ENCODE data around the gene FANCI.

The FANCI gene

DNA sequence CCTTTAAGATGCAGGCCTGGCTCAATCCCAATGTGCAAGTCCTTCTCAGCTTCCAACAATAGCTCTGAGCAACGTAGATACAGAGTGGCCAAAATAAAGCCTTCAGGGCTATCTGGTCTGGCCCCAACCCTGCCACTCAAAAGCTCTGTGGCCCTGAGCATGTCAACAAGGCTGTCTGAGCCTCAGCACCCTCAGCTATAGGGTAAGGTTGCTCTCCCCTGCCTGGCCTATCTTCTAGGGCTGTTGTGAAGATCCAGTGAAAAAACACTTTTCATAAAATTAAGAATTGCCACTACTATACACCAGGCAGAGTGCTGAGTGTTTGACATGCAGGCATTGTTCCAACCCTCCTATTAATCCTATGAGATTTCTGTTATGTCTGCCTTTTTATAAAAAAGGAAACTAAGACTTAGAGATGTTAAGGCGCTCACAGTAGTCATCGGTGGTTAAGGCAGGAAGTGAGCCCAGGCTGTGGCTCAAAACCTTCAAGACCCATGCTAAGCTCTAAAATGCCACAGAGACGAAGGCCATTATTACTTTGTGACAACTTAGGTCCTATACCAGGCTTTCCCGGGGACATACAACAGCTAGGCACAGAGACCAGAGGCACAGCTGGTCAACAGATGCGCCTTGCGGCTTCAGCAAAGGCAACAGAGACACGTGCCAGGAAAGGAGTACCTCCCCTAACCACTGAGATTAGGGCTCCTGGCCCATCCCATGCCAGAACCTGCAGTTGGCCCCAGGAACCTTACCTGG, 85.7 kb downstream of the FANCI start (continued):
- TF ChIP-seq, protein P1, sequence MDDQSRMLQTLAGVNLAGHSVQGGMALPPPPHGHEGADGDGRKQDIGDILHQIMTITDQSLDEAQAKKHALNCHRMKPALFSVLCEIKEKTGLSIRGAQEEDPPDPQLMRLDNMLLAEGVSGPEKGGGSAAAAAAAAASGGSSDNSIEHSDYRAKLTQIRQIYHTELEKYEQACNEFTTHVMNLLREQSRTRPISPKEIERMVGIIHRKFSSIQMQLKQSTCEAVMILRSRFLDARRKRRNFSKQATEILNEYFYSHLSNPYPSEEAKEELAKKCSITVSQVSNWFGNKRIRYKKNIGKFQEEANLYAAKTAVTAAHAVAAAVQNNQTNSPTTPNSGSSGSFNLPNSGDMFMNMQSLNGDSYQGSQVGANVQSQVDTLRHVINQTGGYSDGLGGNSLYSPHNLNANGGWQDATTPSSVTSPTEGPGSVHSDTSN (CRISPR knock-in tag; IDR thresholded peaks at IDR 0.05) = no peak
- TF ChIP-seq ZNF701 (tag by site-specific recombination; IDR thresholded peaks at IDR 0.05) = no peak
- no peak for TF ChIP-seq ZNF555 (tag by site-specific recombination; conservative IDR thresholded peaks at IDR 0.05)
- no peak for TF ChIP-seq YY1 (tag by site-specific recombination; IDR thresholded peaks at IDR 0.05)
- no peak for TF ChIP-seq IKZF3 (tag by site-specific recombination; IDR thresholded peaks at IDR 0.05)
- no peak for TF ChIP-seq ZNF112 (tag by site-specific recombination; IDR thresholded peaks at IDR 0.05)

DNA sequence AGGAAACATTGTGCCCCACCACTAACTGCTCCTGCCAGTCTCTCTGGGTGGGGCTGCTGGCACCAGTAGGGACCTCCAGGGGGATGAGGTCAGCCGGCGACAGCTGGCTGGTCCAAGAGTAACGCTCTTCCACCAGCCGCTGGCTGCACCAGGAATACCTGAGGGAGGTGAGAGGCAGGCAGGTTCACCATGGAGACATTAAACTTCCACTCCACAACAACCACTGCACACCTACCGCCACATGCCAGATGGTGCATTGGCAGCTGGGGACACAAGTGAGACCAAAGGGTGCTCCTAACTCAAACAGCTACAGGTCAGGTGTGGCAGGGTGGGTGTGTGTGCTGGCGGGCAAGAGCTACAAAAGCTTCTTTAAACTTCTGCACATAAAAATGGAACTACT, 86.3 kb downstream of the FANCI start:
- CTCF ChIA-PET = interaction anchor here (0.7 to 4.1 kb wide), 3 partner anchors 10 to 123 kb away, joined by 3 to 18 read pairs (median 7); no protein-coding TSS in a partner anchor

DNA sequence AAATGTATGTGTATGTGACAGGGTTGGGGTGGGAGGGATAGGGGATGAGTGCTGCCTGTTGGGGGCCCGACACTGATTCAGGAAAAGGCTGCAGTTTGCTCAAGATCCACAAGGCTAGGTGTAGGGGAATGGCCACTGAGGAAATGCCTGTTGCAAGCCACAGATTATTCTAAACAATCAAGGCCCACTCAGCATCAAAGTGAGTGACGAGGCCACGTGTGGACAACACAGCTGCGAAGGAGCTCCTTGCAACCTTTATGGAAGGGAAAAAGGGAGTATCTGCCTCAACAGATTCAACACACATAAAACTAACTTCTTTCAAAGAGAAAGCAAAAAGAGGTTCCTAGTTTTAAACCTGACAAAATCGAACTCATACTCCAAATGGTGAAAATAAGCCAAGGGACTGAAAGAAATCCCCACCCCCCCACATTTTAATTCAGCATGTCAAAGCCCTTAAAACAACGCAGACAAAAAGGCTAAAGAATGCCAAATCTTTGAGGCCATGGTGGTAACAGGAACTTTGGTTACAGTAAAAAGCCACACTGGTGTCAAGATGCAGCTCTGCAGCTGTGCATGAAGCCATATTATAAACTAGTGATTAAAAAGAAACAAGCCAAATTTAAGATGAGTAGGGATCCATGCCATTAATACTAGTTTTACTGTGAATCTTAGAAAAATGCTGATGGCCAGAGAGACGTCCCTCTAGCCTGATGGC, 87.3 kb downstream of the FANCI start:
- peaks cover 10% of the 10 kb centered on the region for H3K4me1 ChIP-seq (ENCODE audit: control insufficient read depth, insufficient read depth, low read length)

More for the DNA sequence above, 86.3 kb downstream of the FANCI start:
- TF ChIP-seq ZNF132 (tag by site-specific recombination; IDR thresholded peaks at IDR 0.05; ENCODE audit: borderline replicate concordance) = no peak
- no peak for TF ChIP-seq ZNF221 (tag by site-specific recombination; IDR thresholded peaks at IDR 0.05; ENCODE audit: borderline replicate concordance)
- TF ChIP-seq ZNF121 (tag by site-specific recombination; IDR thresholded peaks at IDR 0.05) = no peak
- no peak for TF ChIP-seq ZNF600 (tag by site-specific recombination; IDR thresholded peaks at IDR 0.05)
- no peak for TF ChIP-seq YY2 (tag by site-specific recombination; IDR thresholded peaks at IDR 0.05)
- no peak for TF ChIP-seq ZBTB8A (tag by site-specific recombination; IDR thresholded peaks at IDR 0.05)
- TF ChIP-seq ZNF585B (tag by site-specific recombination; IDR thresholded peaks at IDR 0.05) = no peak
- TF ChIP-seq MYNN (tag by site-specific recombination; IDR thresholded peaks at IDR 0.05; ENCODE audit: borderline replicate concordance) = no peak
- TF ChIP-seq ZNF621 (tag by site-specific recombination; IDR thresholded peaks at IDR 0.05) = no peak
- TF ChIP-seq HOXC10 (CRISPR knock-in tag; IDR thresholded peaks at IDR 0.05) = no peak
- Histone ChIP-seq H3K9me3 (ENCODE audit: control insufficient read depth, insufficient read depth, low read depth, low read length) (no peaks in the 10 kb centered on the region), H3K36me3 (ENCODE audit: control insufficient read depth in 2 of 2, insufficient read depth in 1 of 2, low read length in 2 of 2) (peaks cover 63 to 86% of the 10 kb centered on the region in 2 experiments), H3K4me3 (ENCODE audit: low read depth, low read length) (no peak overlapping the region), H3K27ac (ENCODE audit: extremely low read depth, low read depth, low read length) (no peak overlapping the region), H3K4me1 (ENCODE audit: control insufficient read depth, insufficient read depth, low read length) (peaks cover 10% of the 10 kb centered on the region)
- POLR2A ChIA-PET = interaction anchor here (1.1 to 1.7 kb wide), 5 partner anchors 7 to 245 kb away, joined by 3 to 4 read pairs (median 4); partner anchors contain the start of gene TICRR

More for the DNA sequence above, 87.3 kb downstream of the FANCI start:
- H3K9me3 ChIP-seq (ENCODE audit: control insufficient read depth, insufficient read depth, low read depth, low read length) = no peaks in the 10 kb centered on the region
- no peak overlapping the region for H3K27ac ChIP-seq (ENCODE audit: extremely low read depth, low read depth, low read length)
- CTCF ChIA-PET = interaction anchor here (0.6 to 4.1 kb wide), 6 partner anchors 11 to 124 kb away, joined by 3 to 18 read pairs (median 5); no protein-coding TSS in a partner anchor
- H3K36me3 ChIP-seq (ENCODE audit: control insufficient read depth in 2 of 2, insufficient read depth in 1 of 2, low read length in 2 of 2) = peaks cover 54 to 77% of the 10 kb centered on the region in 2 experiments
- POLR2A ChIA-PET = interaction anchor here (0.7 to 1.7 kb wide), 4 partner anchors 8 to 86 kb away, joined by 3 to 5 read pairs (median 4); no protein-coding TSS in a partner anchor
- no peak overlapping the region for H3K4me3 ChIP-seq (ENCODE audit: low read depth, low read length)
- TF ChIP-seq ZNF473 (tag by site-specific recombination; IDR thresholded peaks at IDR 0.05) = no peak
- no peak for TF ChIP-seq MYNN (tag by site-specific recombination; IDR thresholded peaks at IDR 0.05; ENCODE audit: borderline replicate concordance)
- TF ChIP-seq ZNF677 (tag by site-specific recombination; IDR thresholded peaks at IDR 0.05) = no peak
- TF ChIP-seq ZBTB17 (tag by site-specific recombination; IDR thresholded peaks at IDR 0.05) = no peak
- TF ChIP-seq ZNF211 (tag by site-specific recombination; IDR thresholded peaks at IDR 0.05; ENCODE audit: low read depth) = no peak
- TF ChIP-seq ZFHX2 (tag by site-specific recombination; conservative IDR thresholded peaks at IDR 0.05) = no peak
- TF ChIP-seq ZNF248 (tag by site-specific recombination; IDR thresholded peaks at IDR 0.05) = no peak
- TF ChIP-seq ZSCAN30 (tag by site-specific recombination; IDR thresholded peaks at IDR 0.05) = no peak
- no peak for TF ChIP-seq ZNF501 (tag by site-specific recombination; IDR thresholded peaks at IDR 0.05)
- TF ChIP-seq ZNF404 (tag by site-specific recombination; IDR thresholded peaks at IDR 0.05) = no peak
- TF ChIP-seq, protein P2, sequence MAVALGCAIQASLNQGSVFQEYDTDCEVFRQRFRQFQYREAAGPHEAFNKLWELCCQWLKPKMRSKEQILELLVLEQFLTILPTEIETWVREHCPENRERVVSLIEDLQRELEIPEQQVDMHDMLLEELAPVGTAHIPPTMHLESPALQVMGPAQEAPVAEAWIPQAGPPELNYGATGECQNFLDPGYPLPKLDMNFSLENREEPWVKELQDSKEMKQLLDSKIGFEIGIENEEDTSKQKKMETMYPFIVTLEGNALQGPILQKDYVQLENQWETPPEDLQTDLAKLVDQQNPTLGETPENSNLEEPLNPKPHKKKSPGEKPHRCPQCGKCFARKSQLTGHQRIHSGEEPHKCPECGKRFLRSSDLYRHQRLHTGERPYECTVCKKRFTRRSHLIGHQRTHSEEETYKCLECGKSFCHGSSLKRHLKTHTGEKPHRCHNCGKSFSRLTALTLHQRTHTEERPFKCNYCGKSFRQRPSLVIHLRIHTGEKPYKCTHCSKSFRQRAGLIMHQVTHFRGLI (tag by site-specific recombination; IDR thresholded peaks at IDR 0.05) = no peak
- no peak for TF ChIP-seq ZNF175 (tag by site-specific recombination; IDR thresholded peaks at IDR 0.05)
- TF ChIP-seq, protein P3, sequence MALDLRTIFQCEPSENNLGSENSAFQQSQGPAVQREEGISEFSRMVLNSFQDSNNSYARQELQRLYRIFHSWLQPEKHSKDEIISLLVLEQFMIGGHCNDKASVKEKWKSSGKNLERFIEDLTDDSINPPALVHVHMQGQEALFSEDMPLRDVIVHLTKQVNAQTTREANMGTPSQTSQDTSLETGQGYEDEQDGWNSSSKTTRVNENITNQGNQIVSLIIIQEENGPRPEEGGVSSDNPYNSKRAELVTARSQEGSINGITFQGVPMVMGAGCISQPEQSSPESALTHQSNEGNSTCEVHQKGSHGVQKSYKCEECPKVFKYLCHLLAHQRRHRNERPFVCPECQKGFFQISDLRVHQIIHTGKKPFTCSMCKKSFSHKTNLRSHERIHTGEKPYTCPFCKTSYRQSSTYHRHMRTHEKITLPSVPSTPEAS (tag by site-specific recombination; IDR thresholded peaks at IDR 0.05) = no peak
- TF ChIP-seq ZNF76 (tag by site-specific recombination; IDR thresholded peaks at IDR 0.05; ENCODE audit: borderline replicate concordance, low read depth) = no peak
- TF ChIP-seq, protein P4, sequence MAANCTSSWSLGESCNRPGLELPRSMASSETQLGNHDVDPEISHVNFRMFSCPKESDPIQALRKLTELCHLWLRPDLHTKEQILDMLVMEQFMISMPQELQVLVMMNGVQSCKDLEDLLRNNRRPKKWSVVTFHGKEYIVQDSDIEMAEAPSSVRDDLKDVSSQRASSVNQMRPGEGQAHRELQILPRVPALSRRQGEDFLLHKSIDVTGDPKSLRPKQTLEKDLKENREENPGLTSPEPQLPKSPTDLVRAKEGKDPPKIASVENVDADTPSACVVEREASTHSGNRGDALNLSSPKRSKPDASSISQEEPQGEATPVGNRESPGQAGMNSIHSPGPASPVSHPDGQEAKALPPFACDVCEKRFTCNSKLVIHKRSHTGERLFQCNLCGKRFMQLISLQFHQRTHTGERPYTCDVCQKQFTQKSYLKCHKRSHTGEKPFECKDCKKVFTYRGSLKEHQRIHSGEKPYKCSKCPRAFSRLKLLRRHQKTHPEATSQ (tag by site-specific recombination; IDR thresholded peaks at IDR 0.05) = no peak

Measured in HEK293 (cell line).